GM23338 (cell line): ENCODE results near the gene SDHA. TPM values are rescaled to one million over a fixed set of nuclear protein-coding genes. Genes with fewer than 3 reads are reported as not detected.
A peak's percentile ranks its signal among the peaks of the same experiment; 100 is the strongest.

Experiments used
- ATAC-seq: fragments of 200-7000 bp; cut with Tn5 transposase; 3 replicates; pipeline ENCODE4 v1.9.1; 2020
- DNase-seq: peaks from one replicate; pipeline ENCODE4 v3.0.0-alpha.2; 2015; ENCODE audit warnings: low spot score
- H2AFZ ChIP-seq: fragments of 200-600 bp; sonication (generic); 2 replicates; pipeline ENCODE4 v1.8.0; 2016; ENCODE audit warnings: antibody characterized with exemption, mild to moderate bottlenecking, moderate library complexity
- H3F3A ChIP-seq: fragments of 200-600 bp; sonication (generic); replicated peaks from 2 replicates; pipeline ENCODE4 v1.8.0; 2017; ENCODE audit warnings: antibody characterized with exemption, mixed run types, low read depth
- H3K27ac ChIP-seq: fragments of 200-600 bp; sonication (generic); 2 replicates; pipeline ENCODE4 v1.6.1; 2016; ENCODE audit warnings: low read depth
- H3K27me3 ChIP-seq: fragments of 200-600 bp; sonication (generic); 2 replicates; pipeline ENCODE4 v1.8.0; 2016; ENCODE audit warnings: mild to moderate bottlenecking, mixed run types, moderate library complexity; ENCODE audit not compliant: insufficient read depth
- H3K36me3 ChIP-seq: fragments of 200-600 bp; sonication (generic); 2 replicates; pipeline ENCODE4 v1.8.0; 2016; ENCODE audit warnings: mild to moderate bottlenecking; ENCODE audit not compliant: insufficient read depth
- H3K4me1 ChIP-seq: fragments of 200-600 bp; sonication (generic); 2 replicates; pipeline ENCODE4 v1.8.0; 2016; ENCODE audit warnings: mild to moderate bottlenecking, moderate library complexity; ENCODE audit not compliant: insufficient read depth
- H3K4me2 ChIP-seq: fragments of 200-600 bp; sonication (generic); 2 replicates; pipeline ENCODE4 v1.7.1; 2017; ENCODE audit warnings: mixed run types
- H3K4me3 ChIP-seq: fragments of 200-600 bp; sonication (generic); 2 replicates; pipeline ENCODE4 v1.6.1; 2016; ENCODE audit warnings: mixed run types
- H3K79me2 ChIP-seq: fragments of 200-600 bp; sonication (generic); replicated peaks from 2 replicates; pipeline ENCODE4 v1.8.0; 2017; ENCODE audit warnings: mild to moderate bottlenecking; ENCODE audit not compliant: insufficient read depth
- H3K9me2 ChIP-seq: fragments of 200-600 bp; sonication (generic); 2 replicates; pipeline ENCODE4 v1.8.0; 2017; ENCODE audit not compliant: insufficient read depth
- H4K20me1 ChIP-seq: fragments of 200-600 bp; sonication (generic); replicated peaks from 2 replicates; pipeline ENCODE4 v1.8.0; 2017; ENCODE audit warnings: mild to moderate bottlenecking; ENCODE audit not compliant: insufficient read depth
- H3K27ac Mint-ChIP-seq: 2 replicates; pipeline ENCODE4 v1.8.0; 2020; ENCODE audit warnings: inconsistent platforms, mild to moderate bottlenecking, moderate library complexity, mixed read lengths
- H3K27me3 Mint-ChIP-seq: 3 replicates; pipeline ENCODE4 v1.8.0; 2022; ENCODE audit warnings: low read depth, mild to moderate bottlenecking, moderate library complexity, mixed read lengths, inconsistent platforms; ENCODE audit not compliant: insufficient read depth, poor library complexity
- H3K36me3 Mint-ChIP-seq: 3 replicates; pipeline ENCODE4 v1.8.0; 2021; ENCODE audit warnings: low read depth, mild to moderate bottlenecking, inconsistent platforms, moderate library complexity, mixed read lengths
- H3K4me1 Mint-ChIP-seq: 3 replicates; pipeline ENCODE4 v1.8.0; 2020; ENCODE audit warnings: mild to moderate bottlenecking, inconsistent platforms, mixed read lengths
- H3K4me3 Mint-ChIP-seq: 3 replicates; pipeline ENCODE4 v1.8.0; 2021; ENCODE audit warnings: moderate library complexity, mild to moderate bottlenecking, inconsistent platforms, mixed read lengths
- H3K9me3 Mint-ChIP-seq: 3 replicates; pipeline ENCODE4 v1.8.0; 2020; ENCODE audit warnings: moderate library complexity, mild to moderate bottlenecking, inconsistent platforms, mixed read lengths
- CREB1 ChIP-seq: fragments of 250-450 bp; sonication (Bioruptor Pico); IDR thresholded peaks from 2 replicates; pipeline ENCODE4 v1.5.0; 2020; ENCODE audit warnings: low read depth, mild to moderate bottlenecking, moderate library complexity
- CTCF ChIP-seq, 2 experiments: fragments of 200-600 bp in 1 of 2; sonication (generic) in 1 of 2; conservative IDR thresholded peaks; 2 replicates each; pipeline versions ENCODE4 v1.5.1 to v1.6.1; 2016 to 2017; ENCODE audit warnings: antibody characterized with exemption in 2 of 2, low read depth in 2 of 2, mild to moderate bottlenecking in 2 of 2, moderate library complexity in 1 of 2
- EZH2 ChIP-seq: fragments of 200-600 bp; sonication (generic); IDR thresholded peaks from one replicate; pipeline ENCODE4 v1.8.0; 2017; ENCODE audit warnings: antibody characterized with exemption, mild to moderate bottlenecking, low read depth; ENCODE audit not compliant: unreplicated experiment
- EZH2phosphoT487 ChIP-seq: fragments of 200-600 bp; sonication (generic); IDR thresholded peaks from one replicate; pipeline ENCODE4 v1.8.1; 2018; ENCODE audit warnings: antibody characterized with exemption; ENCODE audit not compliant: unreplicated experiment
- NANOG ChIP-seq: IDR thresholded peaks from 2 replicates; pipeline ENCODE4 v1.6.1; 2016; ENCODE audit warnings: antibody characterized with exemption, borderline replicate concordance
- POLR2AphosphoS5 ChIP-seq: IDR thresholded peaks from 2 replicates; pipeline ENCODE4 v1.6.1; 2016; ENCODE audit warnings: antibody characterized with exemption, low read depth
- ZNF331 ChIP-seq: fragments of 250-450 bp; sonication (Bioruptor Pico); IDR thresholded peaks from 2 replicates; pipeline ENCODE4 v1.5.0; 2020; ENCODE audit warnings: low read depth, mild to moderate bottlenecking, moderate library complexity
- ZNF462 ChIP-seq: fragments of 250-450 bp; sonication (Bioruptor Pico); IDR thresholded peaks from 2 replicates; pipeline ENCODE4 v1.5.0; 2020; ENCODE audit warnings: mild to moderate bottlenecking, moderate library complexity
- polyA plus RNA-seq: library from polyadenylated mRNA; unstranded; fragments of >200 nt; fragmentation: Nextera tagmentation; extraction: Ambion mirVana; gene quantifications from 2 replicates; pipeline ENCODE4 v1.2.1, GENCODE V29; 2016
- total RNA-seq: library from RNA; depleted of rRNA; stranded (reverse); fragments of >200 nt; shearing (Covaris generic); gene quantifications from 2 replicates; pipeline ENCODE4 v1.2.3, GENCODE V29; 2014
- TF ChIP-seq, protein P1 (sequence below): IDR thresholded peaks from 2 replicates; pipeline ENCODE4 v1.6.1; 2016; ENCODE audit warnings: antibody characterized with exemption

Gene SDHA
- total and polyA plus RNA-seq, 2 experiments from 2014 or later: 62.2 to 70.6 TPM

GRCh38 chr5:169071-169727 lies 48.9 kb upstream of the SDHA start (continued):
- no peak for TF ChIP-seq ZNF462 (CRISPR knock-in tag)

GRCh38 chr5:169728-170094 lies 48.4 kb upstream of the SDHA start:
- Histone ChIP-seq H3F3A (no peaks in the 10 kb centered on the region), H3K27ac (no peak overlapping the region), H3K27me3 (no peaks in the 10 kb centered on the region), H2AFZ (no peak overlapping the region), H3K79me2 (no peaks in the 10 kb centered on the region), H3K4me3 (no peak overlapping the region), H3K4me2 (no peak overlapping the region), H3K36me3 (no peaks in the 10 kb centered on the region), H3K4me1 (no peaks in the 10 kb centered on the region), H4K20me1 (no peaks in the 10 kb centered on the region; the same call in 1 of the 2 replicates), H3K9me2 (no peaks in the 10 kb centered on the region)
- DNase-seq (no peak), ATAC-seq (peak; percentile 28)
- peaks cover 36% of the 10 kb centered on the region for H3K36me3 Mint-ChIP-seq
- peaks cover 5% of the 10 kb centered on the region; the same call in 1 of the 3 replicates for H3K4me1 Mint-ChIP-seq
- H3K9me3 Mint-ChIP-seq: peaks cover 6% of the 10 kb centered on the region
- no peak overlapping the region for H3K4me3 Mint-ChIP-seq
- no peak overlapping the region for H3K27ac Mint-ChIP-seq
- peaks cover 13% of the 10 kb centered on the region for H3K27me3 Mint-ChIP-seq
- TF ChIP-seq EZH2phosphoT487: no peak
- TF ChIP-seq, protein P1, sequence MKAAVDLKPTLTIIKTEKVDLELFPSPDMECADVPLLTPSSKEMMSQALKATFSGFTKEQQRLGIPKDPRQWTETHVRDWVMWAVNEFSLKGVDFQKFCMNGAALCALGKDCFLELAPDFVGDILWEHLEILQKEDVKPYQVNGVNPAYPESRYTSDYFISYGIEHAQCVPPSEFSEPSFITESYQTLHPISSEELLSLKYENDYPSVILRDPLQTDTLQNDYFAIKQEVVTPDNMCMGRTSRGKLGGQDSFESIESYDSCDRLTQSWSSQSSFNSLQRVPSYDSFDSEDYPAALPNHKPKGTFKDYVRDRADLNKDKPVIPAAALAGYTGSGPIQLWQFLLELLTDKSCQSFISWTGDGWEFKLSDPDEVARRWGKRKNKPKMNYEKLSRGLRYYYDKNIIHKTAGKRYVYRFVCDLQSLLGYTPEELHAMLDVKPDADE: no peak
- TF ChIP-seq NANOG: no peak
- no peak for TF ChIP-seq ZNF331 (CRISPR knock-in tag)
- no peak for TF ChIP-seq CREB1 (CRISPR knock-in tag)
- no peak for TF ChIP-seq CTCF (conservative IDR thresholded peaks at IDR 0.05; ENCODE audit: low read depth in 2 of 2)
- TF ChIP-seq EZH2: no peak
- TF ChIP-seq POLR2AphosphoS5: no peak
